ENCODE measurements around the gene MDM1. TPM values are rescaled to one million over a fixed set of nuclear protein-coding genes. Genes with fewer than 3 reads are reported as not detected.

Gene MDM1
- total and polyA plus RNA-seq, 2 of the 13 experiments (the other 11 are each of a cell fraction or from before 2014, with no cell fraction given), result 4.6 to 15.2 TPM

GRCh38 chr12:68364893-68365725, 32.9 kb upstream of the MDM1 start (continued):
- no peak for TF ChIP-seq E2F1 (CRISPR knock-in tag; IDR thresholded peaks at IDR 0.05)
- no peak for TF ChIP-seq BRD4 (CRISPR knock-in tag; IDR thresholded peaks at IDR 0.05)
- TF ChIP-seq BHLHE40 (IDR thresholded peaks at IDR 0.05; ENCODE audit: low read length), result no peak
- no peak for TF ChIP-seq RELA (CRISPR knock-in tag; IDR thresholded peaks at IDR 0.05)
- no peak for TF ChIP-seq SRF (IDR thresholded peaks at IDR 0.05; ENCODE audit: low read depth, low read length)
- no peak for TF ChIP-seq ZSCAN9 (CRISPR knock-in tag; IDR thresholded peaks at IDR 0.05; ENCODE audit: borderline replicate concordance)
- TF ChIP-seq MBNL3 (CRISPR knock-in tag; conservative IDR thresholded peaks at IDR 0.05), result no peak
- no peak for TF ChIP-seq SMARCC2 (IDR thresholded peaks at IDR 0.05)
- no peak for TF ChIP-seq U2AF1 (optimal IDR thresholded peaks at IDR 0.05; ENCODE audit: low read depth, low read length)
- TF ChIP-seq THYN1 (CRISPR knock-in tag; IDR thresholded peaks at IDR 0.05; ENCODE audit: borderline replicate concordance, low read depth), result no peak
- TF ChIP-seq ZNF557 (CRISPR knock-in tag; IDR thresholded peaks at IDR 0.05), result no peak
- TF ChIP-seq SKI (IDR thresholded peaks at IDR 0.05; ENCODE audit: partially characterized antibody), result no peak
- TF ChIP-seq NONO (IDR thresholded peaks at IDR 0.05), result no peak
- TF ChIP-seq NONO (CRISPR knock-in tag; conservative IDR thresholded peaks at IDR 0.05), result peak; percentile 63; the same call in 1 of the 2 replicates
- TF ChIP-seq ZNF597 (CRISPR knock-in tag; IDR thresholded peaks at IDR 0.05), result no peak
- TF ChIP-seq ONECUT2 (CRISPR knock-in tag; IDR thresholded peaks at IDR 0.05), result no peak
- peak; percentile 47; the same call in 1 of the 2 replicates for TF ChIP-seq FOXC1 (CRISPR knock-in tag; IDR thresholded peaks at IDR 0.05; ENCODE audit: borderline replicate concordance)
- no peak for TF ChIP-seq ZNF552 (CRISPR knock-in tag; IDR thresholded peaks at IDR 0.05; ENCODE audit: borderline replicate concordance)
- TF ChIP-seq IRF1 (CRISPR knock-in tag; IDR thresholded peaks at IDR 0.05; ENCODE audit: low read depth), result no peak
- TF ChIP-seq ZNF576 (CRISPR knock-in tag; IDR thresholded peaks at IDR 0.05), result no peak
- no peak for TF ChIP-seq ZKSCAN5 (CRISPR knock-in tag; IDR thresholded peaks at IDR 0.05)
- no peak for TF ChIP-seq THRA (CRISPR knock-in tag; IDR thresholded peaks at IDR 0.05; ENCODE audit: borderline replicate concordance)
- peak; percentile 46 for TF ChIP-seq ETV5 (CRISPR knock-in tag; IDR thresholded peaks at IDR 0.05; ENCODE audit: borderline replicate concordance)
- no peak; the same call in 1 of the 2 replicates for TF ChIP-seq DR1 (CRISPR knock-in tag; IDR thresholded peaks at IDR 0.05)
- no peak for TF ChIP-seq ZNF512 (CRISPR knock-in tag; IDR thresholded peaks at IDR 0.05)
